HG03457 (cell line): ENCODE results near the gene H1-8.

Experiments
- ATAC-seq: cut with Tn5 transposase; IDR thresholded peaks from one replicate; pipeline ENCODE4 v1.9.1; 2021; ENCODE audit warnings: moderate number of reproducible peaks; ENCODE audit not compliant: unreplicated experiment

Gene H1-8

DNA sequence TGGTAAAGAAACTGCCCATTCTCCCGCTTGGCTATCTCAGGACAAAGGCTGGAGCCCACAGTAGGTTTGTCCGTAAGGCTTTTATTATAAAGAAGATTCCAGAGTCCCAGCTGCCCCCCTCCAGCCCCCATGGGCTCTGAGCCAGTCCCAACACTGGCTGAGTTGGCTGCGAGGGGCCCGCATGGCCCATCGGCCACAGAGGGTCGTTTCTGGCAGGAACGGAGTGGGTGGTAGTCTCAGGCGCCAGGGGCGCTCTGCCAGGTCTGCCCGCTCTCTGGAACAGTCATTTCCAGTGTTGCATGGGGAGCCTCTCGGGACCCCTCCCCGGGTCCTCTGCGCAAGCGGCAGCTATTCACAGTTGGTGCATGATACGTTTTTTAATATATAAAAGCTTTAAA lies 12.2 kb downstream of the H1-8 start:
- no peak for ATAC-seq

- no peak for ATAC-seq
Measured at GRCh38 chr3:129555616-129556357, 12.8 kb downstream of the H1-8 start.

DNA sequence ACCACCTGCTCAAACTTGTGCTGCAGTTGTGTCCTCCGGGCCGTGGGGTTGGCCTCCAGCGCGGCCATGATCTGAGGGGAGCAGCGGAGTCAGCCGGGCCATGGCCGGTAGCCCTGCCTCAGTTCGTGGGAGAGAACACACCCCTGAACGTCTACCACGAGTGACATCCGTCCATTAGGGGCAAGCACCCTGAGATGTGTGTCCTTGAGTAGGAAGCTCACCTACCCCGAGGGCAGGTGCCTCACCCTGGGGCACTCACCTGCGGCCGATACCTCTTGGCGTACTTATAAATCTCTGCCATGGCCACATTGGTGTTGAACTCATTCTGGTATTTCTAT lies 13.4 kb downstream of the H1-8 start:
- ATAC-seq: no peak

- no peak for ATAC-seq
Measured at GRCh38 chr3:129556890-129557547, 14.0 kb downstream of the H1-8 start.

- no peak for ATAC-seq
Measured at GRCh38 chr3:129557548-129557894, 14.5 kb downstream of the H1-8 start.

- no peak for ATAC-seq
Measured at GRCh38 chr3:129558081-129558771, 15.3 kb downstream of the H1-8 start.

DNA sequence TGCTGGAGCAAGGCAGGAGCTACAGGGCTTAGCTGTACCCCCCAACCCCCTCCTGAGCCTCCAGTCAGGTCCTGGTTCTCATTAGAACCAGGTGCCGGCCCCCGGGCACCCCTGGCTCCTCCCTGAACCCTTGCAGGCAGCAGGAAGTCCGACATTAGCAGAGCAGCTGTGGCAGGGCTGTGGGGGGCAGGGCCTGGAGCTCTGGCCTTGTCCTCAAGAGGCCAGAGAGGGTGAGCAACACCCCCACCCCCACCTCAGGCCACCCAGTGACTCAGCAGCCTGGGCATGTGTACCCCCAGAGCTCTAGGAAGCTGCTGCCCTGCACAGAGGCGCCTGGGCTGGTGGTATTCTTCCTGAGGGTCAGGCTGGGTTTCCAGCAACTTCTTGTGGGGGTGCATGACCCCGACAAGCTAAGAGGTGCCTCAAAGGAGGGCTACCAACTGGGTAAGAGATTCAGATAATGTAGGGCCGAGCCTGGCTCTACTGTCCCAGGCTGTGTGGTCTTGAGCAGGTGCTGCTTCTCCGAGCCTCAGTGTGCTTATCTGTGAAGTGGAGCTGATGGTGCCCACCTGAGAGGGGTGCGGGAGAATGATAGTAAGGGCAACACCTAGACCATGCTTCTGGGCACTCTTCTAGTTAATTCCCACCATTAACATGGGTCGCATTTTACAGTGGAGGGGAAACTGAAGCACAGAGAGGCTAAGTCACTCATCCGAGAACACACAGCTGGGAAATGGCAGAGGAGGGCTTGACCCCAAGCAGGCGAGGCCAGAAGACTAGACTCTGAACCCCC lies 16.0 kb downstream of the H1-8 start:
- no peak for ATAC-seq

GRCh38 chr3:129559565-129560079 lies 16.6 kb downstream of the H1-8 start:
- ATAC-seq: no peak

DNA sequence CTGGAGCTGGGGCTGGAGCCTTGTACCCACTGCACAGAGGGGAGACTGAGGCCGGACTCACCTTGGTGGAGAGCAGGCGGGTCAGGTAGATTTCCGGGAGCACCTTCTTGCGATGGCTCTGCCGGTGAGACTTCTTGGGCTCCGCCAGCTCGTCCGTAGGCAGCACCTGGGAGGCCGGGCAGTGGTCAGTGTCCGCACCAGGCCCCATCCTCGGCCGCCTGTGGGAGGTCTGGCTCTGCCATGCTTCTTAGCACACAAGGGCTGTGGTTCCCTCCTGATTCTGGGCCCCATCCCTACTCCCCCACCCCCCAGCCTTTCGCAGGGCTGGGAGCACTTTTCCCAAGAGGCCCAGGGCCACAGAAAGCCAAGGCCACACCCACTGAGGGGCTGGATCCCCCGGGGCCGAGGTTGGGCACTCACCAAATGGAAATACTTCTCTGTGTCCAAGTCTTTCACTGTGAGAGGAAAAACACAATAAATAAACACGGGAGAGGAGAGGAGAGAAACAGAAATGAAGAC lies 17.4 kb downstream of the H1-8 start:
- no peak for ATAC-seq

GRCh38 chr3:129560911-129561594 lies 18.1 kb downstream of the H1-8 start:
- ATAC-seq: no peak

DNA sequence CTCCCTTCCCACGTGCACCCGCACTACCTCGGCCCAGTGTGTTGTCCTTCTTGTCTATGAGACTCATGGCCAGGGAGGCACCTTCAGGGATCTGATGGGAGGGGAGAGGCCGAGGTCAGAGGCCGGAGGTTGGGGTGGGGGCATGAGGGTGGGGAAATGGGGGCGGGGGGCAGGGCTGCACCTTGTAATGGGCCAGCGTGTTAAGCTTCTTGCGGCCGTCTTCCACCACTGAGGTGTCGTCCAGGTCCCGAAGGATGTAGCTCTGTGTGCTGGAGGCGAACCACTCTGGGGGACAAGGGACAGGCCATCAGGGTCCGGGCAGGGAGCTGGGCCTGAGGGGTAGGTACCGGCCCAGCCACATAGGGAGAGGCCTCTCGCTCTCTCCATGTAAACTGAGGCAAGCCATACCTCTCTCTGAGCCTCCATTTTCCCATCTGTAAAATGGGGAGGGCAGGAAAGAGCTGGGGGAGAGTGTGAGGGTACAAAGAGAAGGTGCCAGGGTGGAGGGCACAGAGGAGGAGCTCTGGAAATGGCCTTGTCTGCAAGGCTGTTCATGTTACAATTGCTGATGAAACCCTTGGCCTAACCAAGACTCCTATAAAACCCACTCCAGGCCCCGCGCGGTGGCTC lies 18.8 kb downstream of the H1-8 start:
- ATAC-seq: no peak

DNA sequence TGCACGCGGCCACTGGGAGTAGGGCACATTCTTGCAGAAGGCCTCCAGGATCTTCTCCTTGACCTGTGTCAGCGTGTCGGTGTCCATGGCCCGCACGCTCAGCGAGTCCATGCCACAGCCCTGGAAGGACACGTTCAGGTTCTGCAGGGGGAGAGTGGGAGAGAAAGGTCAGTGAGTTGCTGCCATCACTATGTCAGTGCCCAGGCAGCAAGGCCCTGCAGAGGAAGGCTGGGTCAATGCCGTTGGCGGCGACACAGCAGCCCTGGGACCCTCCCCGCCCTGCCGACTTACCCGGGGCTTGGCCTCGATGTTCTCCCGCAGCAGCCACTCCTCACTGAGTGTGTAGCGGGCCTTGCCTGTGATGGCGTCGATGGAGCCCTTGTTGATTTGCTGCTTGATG lies 19.8 kb downstream of the H1-8 start:
- ATAC-seq: no peak

- ATAC-seq: no peak
Measured at GRCh38 chr3:129563332-129563731, 20.4 kb downstream of the H1-8 start.

DNA sequence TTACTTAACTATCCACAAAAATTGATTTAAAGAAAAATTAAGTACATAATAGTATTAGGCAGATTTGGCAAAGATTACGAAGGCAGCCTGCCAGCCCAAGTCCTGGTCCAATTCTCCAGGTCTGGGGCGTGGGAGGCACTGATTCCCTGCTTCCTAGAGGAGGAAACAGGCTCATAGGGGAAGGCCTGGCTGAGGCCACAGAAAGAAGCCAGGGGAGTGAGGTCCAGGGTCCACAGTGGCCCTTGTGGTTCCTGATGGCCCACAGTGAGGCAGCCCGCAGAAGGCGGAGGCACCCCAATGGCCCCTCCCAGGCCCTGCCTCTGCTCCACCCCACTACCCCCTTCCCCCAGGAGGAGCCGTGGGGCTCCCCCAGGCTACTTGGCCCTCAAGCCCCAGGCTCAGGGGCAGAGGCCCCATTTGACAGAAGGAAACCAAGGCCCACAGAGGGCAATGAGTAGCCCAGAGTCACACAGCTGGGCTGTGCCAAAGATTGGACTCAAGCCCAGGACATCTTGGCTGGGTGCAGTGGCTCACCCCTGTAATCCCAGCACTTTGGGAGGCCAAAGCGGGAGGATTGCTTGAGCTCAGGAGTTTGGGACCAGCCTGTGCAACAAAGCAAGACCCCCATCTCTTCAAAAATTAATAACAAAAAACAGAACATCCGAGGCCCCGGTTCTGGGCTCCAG lies 21.0 kb downstream of the H1-8 start:
- no peak for ATAC-seq

GRCh38 chr3:129564981-129565644 lies 22.1 kb downstream of the H1-8 start:
- no peak for ATAC-seq

DNA sequence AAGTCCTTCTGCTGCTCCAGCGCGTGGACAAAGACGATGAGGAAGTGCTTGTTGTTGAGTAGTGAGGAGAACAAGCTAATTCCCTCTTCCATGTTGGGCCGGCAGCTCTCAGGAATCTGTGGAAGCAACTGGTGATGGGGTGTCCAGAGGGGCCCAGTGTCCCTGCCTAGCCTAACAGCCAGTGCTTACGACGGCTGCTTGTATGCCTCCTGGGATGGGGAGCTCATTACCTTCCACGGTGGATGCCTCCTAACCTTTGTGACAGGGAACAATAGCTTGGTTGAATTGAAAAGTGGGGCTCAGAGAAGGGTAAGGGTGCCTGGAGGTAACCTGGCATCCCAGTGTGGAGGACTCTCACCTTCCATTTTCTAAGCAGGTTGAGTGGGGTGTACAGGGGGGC lies 22.9 kb downstream of the H1-8 start:
- ATAC-seq: no peak

DNA sequence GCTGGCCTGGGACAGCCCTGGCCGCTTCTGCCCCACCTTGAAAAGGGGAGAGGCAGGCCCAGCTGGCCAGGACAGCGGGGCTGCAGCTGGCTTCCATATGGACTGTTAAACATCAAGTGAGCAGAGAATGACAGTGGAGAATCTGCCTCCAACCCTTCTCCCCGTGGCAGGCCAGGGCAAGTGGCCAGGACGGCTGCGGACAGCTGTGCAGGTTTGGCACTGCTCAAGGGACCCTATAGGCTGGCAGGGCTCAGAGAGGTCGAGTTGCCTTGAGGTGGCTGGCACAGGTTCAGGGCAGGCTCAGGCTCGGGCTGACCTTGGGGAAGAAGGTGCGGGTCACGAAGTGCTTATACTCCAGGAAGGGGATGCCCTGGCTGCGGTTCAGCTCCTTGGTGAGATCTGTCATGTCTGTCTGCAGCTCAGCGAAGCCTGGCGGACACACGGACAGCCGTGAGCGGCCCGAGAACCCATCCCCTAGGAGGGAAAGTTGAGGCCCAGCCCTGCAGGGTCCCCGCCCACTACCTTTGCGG lies 24.3 kb downstream of the H1-8 start:
- ATAC-seq: no peak

GRCh38 chr3:129567939-129568338 lies 25.0 kb downstream of the H1-8 start:
- no peak for ATAC-seq

GRCh38 chr3:129569856-129570255 lies 26.9 kb downstream of the H1-8 start:
- ATAC-seq: no peak
